MM.1S (cell line): ENCODE data around the gene ARRDC1.
"Not testable (repeated sequence)": the region's sequence is repeated elsewhere in the genome, so short reads cannot be mapped to it uniquely, and the experiment has no call there.

Experiments
- DNase-seq: peaks from one replicate; pipeline ENCODE4 v3.0.0-alpha.2; 2015
- H2AFZ ChIP-seq: fragments of 300-600 bp; sonication (generic); 2 replicates; pipeline ENCODE4 v1.6.0; 2016; ENCODE audit warnings: antibody characterized with exemption, low read length
- H3F3A ChIP-seq: fragments of 300-600 bp; sonication (generic); 2 replicates; pipeline ENCODE4 v1.6.1; 2016; ENCODE audit warnings: mild to moderate bottlenecking, antibody characterized with exemption, low read length, moderate library complexity, mixed read lengths; ENCODE audit not compliant: insufficient read depth
- H3K27ac ChIP-seq: fragments of 300-600 bp; sonication (generic); 2 replicates; pipeline ENCODE4 v1.5.1; 2016; ENCODE audit warnings: mild to moderate bottlenecking, low read length
- H3K27me3 ChIP-seq: fragments of 300-600 bp; sonication (generic); replicated peaks from 2 replicates; pipeline ENCODE4 v1.6.0; 2016; ENCODE audit warnings: low read length; ENCODE audit not compliant: insufficient read depth
- H3K36me3 ChIP-seq: fragments of 300-600 bp; sonication (generic); replicated peaks from 2 replicates; pipeline ENCODE4 v1.6.1; 2016; ENCODE audit warnings: mild to moderate bottlenecking, low read length, mixed read lengths; ENCODE audit not compliant: insufficient read depth
- H3K4me1 ChIP-seq: fragments of 300-600 bp; sonication (generic); 2 replicates; pipeline ENCODE4 v1.6.1; 2016; ENCODE audit warnings: low read length, mixed read lengths
- H3K4me2 ChIP-seq: fragments of 300-600 bp; sonication (generic); 2 replicates; pipeline ENCODE4 v1.6.0; 2016; ENCODE audit warnings: low read depth, low read length
- H3K4me3 ChIP-seq: fragments of 300-600 bp; sonication (generic); 2 replicates; pipeline ENCODE4 v1.5.1; 2016; ENCODE audit warnings: low read length, mixed read lengths
- H3K79me2 ChIP-seq: fragments of 300-600 bp; sonication (generic); 2 replicates; pipeline ENCODE4 v1.6.1; 2016; ENCODE audit warnings: mixed run types, low read length, mixed read lengths
- H3K9ac ChIP-seq: fragments of 300-600 bp; sonication (generic); 2 replicates; pipeline ENCODE4 v1.6.1; 2016; ENCODE audit warnings: low read length, mixed read lengths
- H3K9me2 ChIP-seq: fragments of 300-600 bp; sonication (generic); replicated peaks from 2 replicates; pipeline ENCODE4 v1.6.1; 2016; ENCODE audit warnings: mild to moderate bottlenecking, low read length, mixed read lengths; ENCODE audit not compliant: insufficient read depth
- H3K9me3 ChIP-seq: fragments of 300-600 bp; sonication (generic); replicated peaks from 2 replicates; pipeline ENCODE4 v1.6.1; 2016; ENCODE audit warnings: mild to moderate bottlenecking, low read length, mixed read lengths; ENCODE audit not compliant: insufficient read depth
- H4K20me1 ChIP-seq: fragments of 300-600 bp; sonication (generic); 2 replicates; pipeline ENCODE4 v1.6.1; 2016; ENCODE audit warnings: mild to moderate bottlenecking, low read length, moderate library complexity, mixed read lengths; ENCODE audit not compliant: insufficient read depth
- EZH2 ChIP-seq: fragments of 300-600 bp; sonication (generic); optimal IDR thresholded peaks from 2 replicates; pipeline ENCODE3; 2017; ENCODE audit warnings: low read depth, mild to moderate bottlenecking, antibody characterized with exemption, low read length, mixed read lengths
- EZH2phosphoT487 ChIP-seq: fragments of 300-600 bp; sonication (generic); IDR thresholded peaks from 2 replicates; pipeline ENCODE4 v1.6.1; 2018; ENCODE audit warnings: antibody characterized with exemption, low read length
- TF ChIP-seq, protein P1 (sequence below): fragments of 300-600 bp; sonication (generic); IDR thresholded peaks from 2 replicates; pipeline ENCODE4 v1.5.1; 2016; ENCODE audit warnings: antibody characterized with exemption, low read length, mixed read lengths

ARRDC1 gene

DNA sequence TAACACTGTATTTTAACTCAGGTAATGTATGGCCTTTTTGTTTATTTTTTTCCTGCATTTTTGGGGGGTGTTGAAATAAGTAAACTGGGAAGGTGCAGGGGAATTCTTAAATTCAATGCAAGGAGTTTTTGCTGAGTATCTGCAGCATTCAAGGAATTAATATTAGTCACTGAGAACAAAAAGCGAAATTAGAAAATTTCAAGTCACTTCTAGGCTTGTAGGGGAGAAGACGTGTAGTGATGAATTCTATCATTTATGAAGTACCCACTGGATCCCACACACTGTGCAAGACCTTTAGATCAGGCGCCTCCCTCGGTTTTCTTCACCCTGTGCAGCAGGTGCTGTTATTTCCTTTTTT is 14.5 kb downstream of the ARRDC1 start:
- Histone ChIP-seq H3K4me2 (peak overlapping the region; percentile 84), H3K36me3 (0 out of 2 replicates have a peak, but pooled peaks cover 6% of the 10 kb centered on the region), H3F3A (peaks cover 9% of the 10 kb centered on the region), H3K79me2 (peaks cover 92% of the 10 kb centered on the region), H3K27me3 (no peaks in the 10 kb centered on the region), H3K9ac (peak overlapping the region; percentile 73; the same call in 1 of the 2 replicates), H3K4me3 (peak overlapping the region; percentile 84), H2AFZ (no peak overlapping the region), H3K9me3 (no peaks in the 10 kb centered on the region), H3K27ac (peak overlapping the region; percentile 60; the same call in 1 of the 2 replicates), H3K9me2 (no peaks in the 10 kb centered on the region), H3K4me1 (peaks cover 14% of the 10 kb centered on the region), H4K20me1 (peaks cover 9% of the 10 kb centered on the region)
- DNase-seq, result no peak
- TF ChIP-seq EZH2phosphoT487 (no peak), EZH2 (no peak)
- TF ChIP-seq, protein P1, sequence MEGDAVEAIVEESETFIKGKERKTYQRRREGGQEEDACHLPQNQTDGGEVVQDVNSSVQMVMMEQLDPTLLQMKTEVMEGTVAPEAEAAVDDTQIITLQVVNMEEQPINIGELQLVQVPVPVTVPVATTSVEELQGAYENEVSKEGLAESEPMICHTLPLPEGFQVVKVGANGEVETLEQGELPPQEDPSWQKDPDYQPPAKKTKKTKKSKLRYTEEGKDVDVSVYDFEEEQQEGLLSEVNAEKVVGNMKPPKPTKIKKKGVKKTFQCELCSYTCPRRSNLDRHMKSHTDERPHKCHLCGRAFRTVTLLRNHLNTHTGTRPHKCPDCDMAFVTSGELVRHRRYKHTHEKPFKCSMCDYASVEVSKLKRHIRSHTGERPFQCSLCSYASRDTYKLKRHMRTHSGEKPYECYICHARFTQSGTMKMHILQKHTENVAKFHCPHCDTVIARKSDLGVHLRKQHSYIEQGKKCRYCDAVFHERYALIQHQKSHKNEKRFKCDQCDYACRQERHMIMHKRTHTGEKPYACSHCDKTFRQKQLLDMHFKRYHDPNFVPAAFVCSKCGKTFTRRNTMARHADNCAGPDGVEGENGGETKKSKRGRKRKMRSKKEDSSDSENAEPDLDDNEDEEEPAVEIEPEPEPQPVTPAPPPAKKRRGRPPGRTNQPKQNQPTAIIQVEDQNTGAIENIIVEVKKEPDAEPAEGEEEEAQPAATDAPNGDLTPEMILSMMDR, result no peak

GRCh38 chr9:137620581-137620980 is 15.1 kb downstream of the ARRDC1 start:
- H2AFZ ChIP-seq, result no peak overlapping the region
- no peaks in the 10 kb centered on the region for H3K27me3 ChIP-seq
- TF ChIP-seq EZH2phosphoT487, result no peak
- TF ChIP-seq, protein P1, result no peak
- TF ChIP-seq EZH2, result no peak
- no peak overlapping the region for H3K9ac ChIP-seq
- no peaks in the 10 kb centered on the region for H3K9me2 ChIP-seq
- no peaks in the 10 kb centered on the region for H3K9me3 ChIP-seq
- peaks cover 14% of the 10 kb centered on the region for H3K4me1 ChIP-seq
- peaks cover 9% of the 10 kb centered on the region for H3F3A ChIP-seq
- H3K36me3 ChIP-seq, result 0 out of 2 replicates have a peak, but pooled peaks cover 6% of the 10 kb centered on the region
- no peak for DNase-seq
- no peak overlapping the region for H3K27ac ChIP-seq
- peaks cover 9% of the 10 kb centered on the region for H4K20me1 ChIP-seq
- peak overlapping the region; percentile 38; the same call in 1 of the 2 replicates for H3K4me2 ChIP-seq
- no peak overlapping the region for H3K4me3 ChIP-seq
- H3K79me2 ChIP-seq, result peaks cover 92% of the 10 kb centered on the region

- Histone ChIP-seq H3K79me2 (peaks cover 92% of the 10 kb centered on the region), H3K9me3 (no peaks in the 10 kb centered on the region), H3K4me3 (no peak overlapping the region), H4K20me1 (peaks cover 9% of the 10 kb centered on the region), H3K27ac (no peak overlapping the region), H2AFZ (no peak overlapping the region), H3K9ac (no peak overlapping the region), H3K27me3 (no peaks in the 10 kb centered on the region), H3K36me3 (0 out of 2 replicates have a peak, but pooled peaks cover 6% of the 10 kb centered on the region), H3F3A (peaks cover 9% of the 10 kb centered on the region), H3K4me2 (peak overlapping the region; percentile 38), H3K4me1 (peaks cover 14% of the 10 kb centered on the region), H3K9me2 (no peaks in the 10 kb centered on the region)
- peak; percentile 25 for DNase-seq
- TF ChIP-seq, protein P1, result peak; percentile 37
- TF ChIP-seq EZH2phosphoT487, result no peak
- no peak for TF ChIP-seq EZH2
These were observed 15.8 kb downstream of the ARRDC1 start for GRCh38 chr9:137621131-137621757.

DNA sequence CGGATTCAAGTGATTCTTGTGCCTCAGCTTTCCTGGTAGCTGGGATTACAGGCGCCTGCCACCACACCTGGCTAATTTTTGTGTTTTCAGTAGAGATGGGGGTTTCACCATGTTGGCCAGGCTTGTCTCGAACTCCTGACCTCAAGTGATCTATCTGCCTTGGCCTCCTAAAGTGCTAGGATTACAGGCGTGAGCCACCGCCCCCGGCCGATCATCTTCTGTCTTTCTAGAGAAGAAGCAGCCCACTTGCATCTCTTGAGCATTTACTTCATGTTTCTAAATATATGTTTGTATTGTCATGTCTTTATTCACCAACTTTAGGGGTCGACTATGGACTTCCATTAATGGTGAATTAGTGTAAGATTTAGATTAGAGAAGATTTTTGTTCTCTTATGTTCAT is 16.7 kb downstream of the ARRDC1 start:
- DNase-seq, H3K4me2 ChIP-seq, H3K9me2 ChIP-seq, H3F3A ChIP-seq, H3K9ac ChIP-seq, H3K27me3 ChIP-seq, H3K27ac ChIP-seq, H3K9me3 ChIP-seq, H3K4me3 ChIP-seq, H4K20me1 ChIP-seq, H3K36me3 ChIP-seq, H2AFZ ChIP-seq: not testable (repeated sequence)
- peaks cover 93% of the 10 kb centered on the region for H3K79me2 ChIP-seq
- peaks cover 14% of the 10 kb centered on the region for H3K4me1 ChIP-seq
